Activated CD4-positive, CD25-positive, alpha-beta regulatory T cell treated with anti-CD3 and anti-CD28 coated beads, Interleukin-2, amount 50 U/mL, for 16 hours (primary cell): ENCODE data around the gene CCR7.

Source experiments
- DNase-seq: peaks from one replicate; pipeline ENCODE4 v3.0.0-alpha.2; 2020; ENCODE audit warnings: low read depth, low spot score

Gene CCR7

GRCh38 chr17:40535924-40536294 is 29.4 kb downstream of the CCR7 start:
- DNase-seq = no peak

DNA sequence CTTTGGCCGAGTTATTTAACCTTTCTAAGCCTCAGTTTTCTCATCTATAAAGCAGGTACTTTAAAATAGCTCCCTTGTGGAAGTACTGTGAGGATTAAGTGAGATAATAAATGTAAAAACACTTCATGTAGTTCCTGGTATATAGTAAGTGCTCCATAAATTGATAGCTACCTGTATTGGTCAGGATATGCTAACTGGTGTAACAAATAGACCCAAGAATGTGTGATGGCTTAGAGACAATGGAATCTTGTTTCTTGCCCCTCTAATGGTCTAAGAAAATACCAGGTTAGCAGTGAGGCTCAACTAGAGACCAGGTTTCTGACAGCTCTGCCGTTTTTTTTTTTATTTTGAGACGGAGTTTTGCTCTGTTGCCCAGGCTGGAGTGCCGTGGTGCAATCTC is 29.8 kb downstream of the CCR7 start:
- no peak for DNase-seq

DNA sequence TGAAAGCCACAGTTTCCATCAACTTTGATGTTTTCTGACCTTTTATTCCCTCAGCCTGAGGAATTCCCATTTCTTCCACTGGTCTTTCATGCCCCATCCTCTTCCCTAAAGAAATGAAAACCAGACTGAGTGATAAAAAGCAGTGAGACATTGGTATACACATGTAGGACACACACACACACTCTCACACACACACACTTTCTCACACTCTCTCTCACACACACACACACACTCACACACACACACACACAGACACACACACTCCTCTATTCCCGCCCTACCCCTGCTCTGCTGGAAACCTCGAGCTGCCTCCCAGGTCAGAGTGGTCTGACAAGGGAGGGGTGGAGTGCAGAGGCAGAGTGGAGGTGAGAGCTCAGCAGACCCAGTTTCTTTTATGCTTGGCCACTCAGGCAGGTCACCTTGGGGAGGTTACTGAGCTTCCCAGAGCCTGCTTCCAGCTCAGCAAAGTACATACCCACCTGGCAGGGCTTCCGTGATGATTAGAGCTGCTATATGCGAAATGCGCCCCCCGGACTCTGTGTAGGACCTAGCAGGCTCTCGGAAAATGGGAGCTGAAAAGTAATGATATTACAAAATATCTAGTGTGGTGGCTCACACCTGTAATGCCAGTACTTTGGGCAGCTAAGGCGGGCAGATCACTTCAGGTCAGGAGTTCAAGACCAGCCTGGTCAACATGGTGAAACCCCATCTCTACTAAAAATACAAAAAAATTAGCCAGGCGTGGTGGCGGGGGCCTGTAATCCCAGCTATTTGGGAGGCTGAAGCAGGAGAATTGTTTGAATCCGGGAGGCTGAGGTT is 30.7 kb downstream of the CCR7 start:
- no peak for DNase-seq

- no peak for DNase-seq
Measured at GRCh38 chr17:40533896-40534295, 31.4 kb downstream of the CCR7 start.

DNA sequence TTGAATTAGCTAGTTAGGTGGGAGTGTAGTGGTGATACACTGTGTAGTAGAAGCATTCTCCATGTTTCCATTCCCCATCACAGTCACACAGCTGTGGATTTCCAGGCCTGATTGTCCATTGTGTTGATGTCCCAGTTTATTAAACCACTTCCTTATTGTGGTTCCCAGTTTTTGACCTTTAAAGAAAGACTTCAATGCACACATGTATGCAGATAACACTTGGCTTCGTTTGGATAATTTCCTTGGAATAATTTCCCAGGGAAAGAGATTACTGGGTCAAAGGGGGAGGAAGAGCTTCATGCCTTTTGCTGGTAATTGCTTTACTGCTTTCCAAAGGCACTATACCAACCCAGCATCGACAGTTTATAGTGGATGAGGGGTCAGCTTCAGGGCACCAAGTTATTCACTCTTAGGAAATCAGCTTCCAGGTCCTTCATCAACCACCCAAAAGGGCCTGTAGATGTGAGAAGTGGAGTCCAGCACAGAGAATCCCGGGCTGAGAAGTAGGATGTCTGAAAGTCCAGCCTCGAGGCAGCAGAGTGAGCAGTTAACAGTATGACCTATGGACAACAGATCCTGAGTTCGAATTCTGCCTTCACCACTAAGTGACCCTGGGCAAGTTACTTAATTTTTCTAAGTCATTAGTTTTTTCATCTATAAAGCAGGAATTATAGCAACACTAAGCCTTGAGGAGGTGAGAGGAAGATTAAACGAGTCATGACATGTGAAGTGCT is 32.6 kb downstream of the CCR7 start:
- no peak for DNase-seq

GRCh38 chr17:40531051-40531991 is 34.0 kb downstream of the CCR7 start:
- DNase-seq = no peak

GRCh38 chr17:40530531-40530994 is 34.7 kb downstream of the CCR7 start:
- DNase-seq = no peak

- no peak for DNase-seq
Measured at GRCh38 chr17:40529991-40530390, 35.3 kb downstream of the CCR7 start.

DNA sequence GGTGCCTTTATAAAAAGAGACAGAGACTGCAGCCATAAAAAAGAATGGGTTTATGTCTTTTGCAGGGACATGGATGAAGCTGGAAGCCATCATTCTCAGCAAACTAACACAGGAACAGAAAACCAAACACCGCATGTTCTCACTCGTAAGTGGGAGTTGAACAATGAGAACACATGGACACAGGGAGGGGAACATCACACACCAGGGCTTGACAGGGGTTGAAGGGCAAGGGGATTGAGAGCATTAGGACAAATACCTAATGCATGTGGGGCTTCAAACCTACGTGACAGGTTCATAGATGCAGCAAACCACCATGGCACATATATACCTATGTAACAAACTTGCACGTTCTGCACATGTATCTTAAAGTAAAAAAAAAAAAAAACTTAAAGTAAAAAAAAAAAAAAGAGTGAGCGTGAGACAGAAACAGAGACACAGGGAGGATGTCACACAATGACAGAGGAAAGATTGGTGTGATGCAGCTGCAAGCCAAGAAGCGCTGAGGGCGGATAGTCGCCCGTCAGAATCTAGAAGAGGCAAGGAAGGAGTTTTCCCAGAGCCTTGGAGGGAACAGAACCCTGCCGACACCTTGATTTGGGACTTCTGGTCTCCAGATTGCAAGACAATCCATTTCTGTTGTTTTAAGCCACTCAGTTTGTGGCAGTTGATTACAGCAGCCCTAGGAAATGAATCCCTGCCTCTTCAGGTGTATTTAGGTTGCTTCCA is 36.4 kb downstream of the CCR7 start:
- no peak for DNase-seq

DNA sequence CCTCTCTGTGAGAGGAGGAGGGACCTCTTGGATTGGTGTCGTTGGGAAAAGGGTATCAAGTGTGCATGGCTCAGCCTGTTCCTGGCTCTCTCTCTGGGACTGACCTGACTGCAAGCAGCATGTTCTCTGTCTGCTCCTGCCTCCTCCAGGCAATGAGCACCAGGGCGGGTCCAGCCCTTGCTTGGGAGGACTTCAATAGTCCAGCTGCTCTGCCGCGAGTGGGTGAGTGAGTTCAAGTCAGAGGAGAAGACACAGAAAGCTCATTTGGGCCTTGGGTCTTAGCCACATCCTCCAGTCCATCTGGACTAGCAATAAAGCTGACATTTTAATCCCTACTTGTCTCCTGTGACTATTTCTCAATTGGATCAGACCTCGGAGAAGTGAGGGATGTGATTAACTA is 38.6 kb downstream of the CCR7 start:
- DNase-seq = no peak

GRCh38 chr17:40525294-40525693 is 40.0 kb downstream of the CCR7 start:
- DNase-seq = no peak

DNA sequence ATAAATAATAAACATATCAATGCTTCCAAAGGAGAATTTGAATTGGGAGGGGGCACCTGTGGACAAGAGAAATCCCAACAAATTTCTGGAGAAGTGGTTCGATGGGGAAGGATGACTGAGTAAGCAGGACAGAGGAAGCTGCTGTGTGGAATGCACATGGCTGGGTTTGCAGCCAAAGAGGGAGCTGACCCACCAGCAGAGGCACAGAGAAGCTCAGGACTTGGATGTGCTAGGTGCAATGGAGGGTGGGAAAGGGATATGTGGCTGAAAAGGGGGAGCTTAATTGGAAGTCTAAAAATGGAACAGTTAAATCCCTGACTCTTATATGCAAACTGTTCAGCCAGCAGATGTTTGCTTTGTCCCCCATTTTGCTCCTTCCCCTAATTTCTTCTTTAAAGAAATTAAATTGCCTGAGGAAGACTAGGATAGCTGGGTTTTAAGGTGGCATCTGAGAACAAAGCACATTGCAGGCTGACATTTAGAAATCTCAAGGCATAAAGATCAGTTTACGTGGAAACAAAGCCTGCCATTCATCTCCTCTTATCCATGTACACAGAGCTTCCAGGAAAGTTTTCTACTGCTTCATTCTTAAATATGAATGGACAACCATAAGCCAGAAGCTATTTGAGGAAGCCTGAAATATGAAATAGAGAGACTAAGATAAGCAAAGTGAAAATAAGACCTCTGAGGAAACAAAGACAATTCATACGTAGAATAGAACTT is 40.9 kb downstream of the CCR7 start:
- DNase-seq = no peak

GRCh38 chr17:40522961-40523310 is 42.3 kb downstream of the CCR7 start:
- DNase-seq = no peak

DNA sequence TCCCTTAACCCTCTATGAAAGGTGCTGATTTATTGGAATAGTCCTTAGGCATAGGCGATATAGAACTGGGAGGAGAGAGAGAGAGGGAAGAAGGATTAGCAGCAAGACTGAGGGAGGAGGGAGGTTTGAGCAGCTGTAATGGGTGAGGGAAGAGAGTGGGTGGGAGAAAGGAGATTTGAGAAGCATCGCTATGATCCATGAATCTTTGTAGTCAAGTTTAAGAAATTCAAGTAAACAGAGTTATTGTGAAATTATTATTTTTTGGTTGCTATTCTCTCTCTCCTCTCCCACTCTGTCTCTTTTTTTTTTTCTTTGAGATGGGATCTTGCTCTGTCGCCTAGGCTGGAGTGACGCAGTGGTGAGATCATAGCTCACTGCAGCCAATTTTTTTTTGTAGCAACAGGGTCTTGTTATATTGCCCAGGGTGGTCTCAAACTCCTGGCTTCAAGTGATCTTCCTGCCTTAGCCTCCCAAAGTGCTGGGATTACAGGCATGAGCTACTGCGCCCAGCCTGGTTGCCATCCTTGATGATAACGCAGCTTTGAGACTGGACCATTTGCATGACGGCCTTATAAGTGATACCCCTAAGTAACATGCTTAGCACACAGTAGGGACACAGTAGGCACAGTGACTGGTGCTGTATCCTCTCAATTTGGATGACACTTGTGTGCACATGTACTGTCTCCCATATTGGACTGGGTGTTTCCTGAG is 42.9 kb downstream of the CCR7 start:
- DNase-seq = no peak

DNA sequence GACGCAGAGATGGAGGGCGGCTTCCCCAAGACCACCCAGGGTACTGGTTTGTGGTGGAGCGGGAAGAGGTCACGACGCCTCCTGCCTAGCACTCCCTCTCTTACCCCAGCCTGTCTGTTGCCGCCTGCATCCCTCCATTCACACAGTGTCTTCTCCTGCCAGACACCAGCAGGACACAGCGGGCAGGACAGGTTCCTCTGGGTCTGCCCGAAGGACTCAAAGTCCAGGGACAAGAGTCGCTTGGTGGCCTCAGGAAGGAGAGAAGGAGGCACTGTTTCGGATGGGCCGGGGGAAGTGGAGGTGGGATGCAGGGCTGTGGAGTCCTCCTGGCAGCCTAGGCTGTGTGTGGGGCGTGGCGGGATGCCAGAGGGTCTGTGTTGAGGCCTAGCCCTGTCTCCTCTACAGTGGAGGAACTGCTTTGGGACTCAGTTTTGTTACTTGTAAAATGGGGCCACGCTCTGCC is 44.2 kb downstream of the CCR7 start:
- DNase-seq = no peak

DNA sequence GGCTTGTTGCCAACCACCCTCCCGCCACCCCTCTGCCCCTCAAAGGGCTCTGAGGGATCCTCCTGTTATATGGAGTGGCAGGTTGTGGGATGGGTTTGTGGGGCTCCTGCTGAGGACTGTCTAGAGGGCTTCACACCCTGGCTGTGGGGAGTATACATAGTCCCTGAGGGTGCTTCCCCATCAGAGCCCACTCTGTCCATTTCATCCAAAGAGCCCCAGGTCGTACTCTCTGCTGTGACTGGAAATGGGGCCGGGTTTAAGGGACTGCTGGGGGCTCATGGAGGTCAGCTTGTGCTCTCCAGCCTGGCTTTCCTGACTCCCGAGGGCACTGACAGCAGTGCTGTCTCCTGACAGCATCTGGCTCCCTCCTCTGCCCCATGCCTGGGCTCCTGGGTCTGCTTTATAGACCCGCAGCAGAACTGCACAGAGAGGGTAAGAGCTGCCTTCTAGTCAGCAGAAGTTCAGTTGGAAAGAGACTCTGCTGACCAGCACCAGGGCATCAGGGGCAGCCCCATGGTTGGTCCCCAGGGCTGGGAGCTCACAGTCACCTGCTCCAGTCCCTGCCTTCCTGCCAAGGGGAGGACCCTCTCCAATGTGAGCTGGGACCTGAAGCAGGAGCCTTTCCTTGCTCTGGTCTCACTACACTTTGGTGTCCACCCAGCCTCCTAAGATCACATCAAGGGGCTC is 46.0 kb downstream of the CCR7 start:
- DNase-seq = no peak

GRCh38 chr17:40518401-40519088 is 46.7 kb downstream of the CCR7 start:
- DNase-seq = no peak

DNA sequence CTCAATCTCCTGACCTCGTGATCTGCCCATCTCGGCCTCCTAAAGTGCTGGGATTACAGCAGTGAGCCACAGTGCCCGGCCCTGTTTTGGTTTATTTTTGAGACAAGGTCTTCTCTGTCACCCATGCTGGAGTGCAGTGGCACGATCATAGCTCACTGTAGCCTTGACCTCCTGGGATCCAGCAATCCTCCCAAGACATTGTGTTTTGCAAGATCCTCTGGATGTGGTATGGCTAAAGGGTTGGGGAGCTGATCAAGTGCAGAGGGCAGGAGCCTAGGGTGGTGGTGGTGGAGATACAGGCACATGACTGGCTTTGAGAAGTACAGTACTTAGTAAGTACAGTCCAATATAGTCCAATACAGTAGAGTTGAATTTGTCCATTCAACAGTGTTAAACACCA is 47.3 kb downstream of the CCR7 start:
- DNase-seq = no peak

- DNase-seq = no peak
Measured at GRCh38 chr17:40517286-40517662, 48.0 kb downstream of the CCR7 start.
